ENCODE data around the gene GDPD5.

GDPD5 gene

GRCh38 chr11:75441804-75442132, 84.0 kb downstream of the GDPD5 start:
- no peak for DNase-seq

GRCh38 chr11:75440960-75441803, 84.6 kb downstream of the GDPD5 start:
- DNase-seq: no peak

- DNase-seq: no peak
Measured at GRCh38 chr11:75439495-75440120, 86.1 kb downstream of the GDPD5 start.

- DNase-seq: no peak
Measured at GRCh38 chr11:75439026-75439425, 86.7 kb downstream of the GDPD5 start.

- peak; percentile 21 for DNase-seq
Measured at GRCh38 chr11:75437966-75438659, 87.6 kb downstream of the GDPD5 start.

- DNase-seq: no peak
Measured at GRCh38 chr11:75436806-75437205, 88.9 kb downstream of the GDPD5 start.

GRCh38 chr11:75435571-75435925, 90.2 kb downstream of the GDPD5 start:
- DNase-seq: no peak

GRCh38 chr11:75434886-75435570, 90.7 kb downstream of the GDPD5 start:
- no peak for DNase-seq

GRCh38 chr11:75434051-75434450, 91.7 kb downstream of the GDPD5 start:
- no peak for DNase-seq

GRCh38 chr11:75433443-75433842, 92.3 kb downstream of the GDPD5 start:
- DNase-seq: no peak

- no peak for DNase-seq
Measured at GRCh38 chr11:75432911-75433321, 92.8 kb downstream of the GDPD5 start, which contains the start of gene KLHL35. KLHL35 (minus strand) TSS chr11:75433203; CDS start chr11:75430629, 2,574 bp downstream.

- no peak for DNase-seq
Measured at GRCh38 chr11:75431533-75432525, 93.9 kb downstream of the GDPD5 start.

GRCh38 chr11:75430714-75431532, 94.8 kb downstream of the GDPD5 start:
- DNase-seq: no peak

GRCh38 chr11:75429902-75430713, 95.6 kb downstream of the GDPD5 start:
- peak; percentile 75 for DNase-seq

GRCh38 chr11:75429641-75429901, 96.2 kb downstream of the GDPD5 start:
- no peak for DNase-seq

- DNase-seq: no peak
Measured at GRCh38 chr11:75428989-75429640, 96.6 kb downstream of the GDPD5 start.

GRCh38 chr11:75428281-75428724, 97.4 kb downstream of the GDPD5 start:
- peak; percentile 89 for DNase-seq

GRCh38 chr11:75427181-75427580, 98.6 kb downstream of the GDPD5 start:
- DNase-seq: no peak

GRCh38 chr11:75426720-75427086, 99.0 kb downstream of the GDPD5 start:
- DNase-seq: no peak

- DNase-seq: no peak
Measured at GRCh38 chr11:75425422-75425821, 100.3 kb downstream of the GDPD5 start.
